HL-60 (cell line): ENCODE results near the gene MRAS.

Experiments
- DNase-seq, 2 experiments: peaks; one replicate each; pipeline ENCODE4 v3.0.0-alpha.2; 2010 to 2020; ENCODE audit warnings: low read depth in 1 of 2, low spot score in 1 of 2
- H3K27ac ChIP-seq: fragments of 250-450 bp; sonication (Bioruptor Pico); replicated peaks from 2 replicates; pipeline ENCODE4 v1.5.1; 2020; ENCODE audit warnings: mild to moderate bottlenecking, moderate library complexity
- H3K27me3 ChIP-seq: fragments of 250-450 bp; sonication (Bioruptor Pico); 2 replicates; pipeline ENCODE4 v1.5.1; 2021; ENCODE audit warnings: mild to moderate bottlenecking, moderate library complexity; ENCODE audit not compliant: insufficient read depth, poor library complexity, severe bottlenecking
- H3K4me3 ChIP-seq: replicated peaks from 2 replicates; pipeline ENCODE4 v1.5.1; 2011; ENCODE audit warnings: mild to moderate bottlenecking, control low read depth, low read length; ENCODE audit not compliant: insufficient read depth
- GABPA ChIP-seq: IDR thresholded peaks from 2 replicates; pipeline ENCODE4 v1.6.1; 2012; ENCODE audit warnings: low read depth
- POLR2AphosphoS5 ChIP-seq: IDR thresholded peaks from 2 replicates; pipeline ENCODE4 v1.6.1; 2012; ENCODE audit warnings: low read depth
- SPI1 ChIP-seq: IDR thresholded peaks from 2 replicates; pipeline ENCODE4 v1.6.1; 2012; ENCODE audit warnings: low read depth, mild to moderate bottlenecking, borderline replicate concordance
- TF ChIP-seq, protein P1 (sequence below): IDR thresholded peaks from one replicate; pipeline ENCODE4 v1.5.1; 2011; ENCODE audit warnings: low read length, control low read depth, inconsistent platforms; ENCODE audit not compliant: insufficient read depth
- TF ChIP-seq, protein P2 (sequence below): IDR thresholded peaks from 2 replicates; pipeline ENCODE4 v1.6.1; 2012; ENCODE audit warnings: low read depth; ENCODE audit not compliant: insufficient replicate concordance

MRAS gene

DNA sequence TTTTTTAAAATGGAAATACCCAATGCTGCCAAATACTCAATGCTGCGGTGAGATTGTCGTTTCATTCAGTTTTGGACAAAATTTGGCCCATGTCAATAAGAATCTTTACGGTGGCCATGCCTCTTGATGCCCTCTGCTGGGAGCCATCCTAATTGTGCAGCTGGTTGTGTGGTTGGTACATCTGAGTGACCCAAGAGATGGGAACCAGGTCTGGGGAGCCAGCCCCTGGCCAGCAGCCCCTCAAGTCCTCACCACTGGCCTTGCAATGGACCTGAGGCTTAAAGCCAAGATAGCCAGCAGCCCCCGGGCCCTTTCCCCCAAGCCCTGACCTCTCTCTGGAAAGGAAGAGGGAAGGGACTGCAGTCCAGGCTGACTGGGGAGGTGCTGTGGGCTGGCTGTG, 49.6 kb downstream of the MRAS start:
- TF ChIP-seq POLR2AphosphoS5: no peak
- no peak for TF ChIP-seq GABPA
- no peak for TF ChIP-seq SPI1
- TF ChIP-seq, protein P1, sequence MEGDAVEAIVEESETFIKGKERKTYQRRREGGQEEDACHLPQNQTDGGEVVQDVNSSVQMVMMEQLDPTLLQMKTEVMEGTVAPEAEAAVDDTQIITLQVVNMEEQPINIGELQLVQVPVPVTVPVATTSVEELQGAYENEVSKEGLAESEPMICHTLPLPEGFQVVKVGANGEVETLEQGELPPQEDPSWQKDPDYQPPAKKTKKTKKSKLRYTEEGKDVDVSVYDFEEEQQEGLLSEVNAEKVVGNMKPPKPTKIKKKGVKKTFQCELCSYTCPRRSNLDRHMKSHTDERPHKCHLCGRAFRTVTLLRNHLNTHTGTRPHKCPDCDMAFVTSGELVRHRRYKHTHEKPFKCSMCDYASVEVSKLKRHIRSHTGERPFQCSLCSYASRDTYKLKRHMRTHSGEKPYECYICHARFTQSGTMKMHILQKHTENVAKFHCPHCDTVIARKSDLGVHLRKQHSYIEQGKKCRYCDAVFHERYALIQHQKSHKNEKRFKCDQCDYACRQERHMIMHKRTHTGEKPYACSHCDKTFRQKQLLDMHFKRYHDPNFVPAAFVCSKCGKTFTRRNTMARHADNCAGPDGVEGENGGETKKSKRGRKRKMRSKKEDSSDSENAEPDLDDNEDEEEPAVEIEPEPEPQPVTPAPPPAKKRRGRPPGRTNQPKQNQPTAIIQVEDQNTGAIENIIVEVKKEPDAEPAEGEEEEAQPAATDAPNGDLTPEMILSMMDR: no peak
- TF ChIP-seq, protein P2, sequence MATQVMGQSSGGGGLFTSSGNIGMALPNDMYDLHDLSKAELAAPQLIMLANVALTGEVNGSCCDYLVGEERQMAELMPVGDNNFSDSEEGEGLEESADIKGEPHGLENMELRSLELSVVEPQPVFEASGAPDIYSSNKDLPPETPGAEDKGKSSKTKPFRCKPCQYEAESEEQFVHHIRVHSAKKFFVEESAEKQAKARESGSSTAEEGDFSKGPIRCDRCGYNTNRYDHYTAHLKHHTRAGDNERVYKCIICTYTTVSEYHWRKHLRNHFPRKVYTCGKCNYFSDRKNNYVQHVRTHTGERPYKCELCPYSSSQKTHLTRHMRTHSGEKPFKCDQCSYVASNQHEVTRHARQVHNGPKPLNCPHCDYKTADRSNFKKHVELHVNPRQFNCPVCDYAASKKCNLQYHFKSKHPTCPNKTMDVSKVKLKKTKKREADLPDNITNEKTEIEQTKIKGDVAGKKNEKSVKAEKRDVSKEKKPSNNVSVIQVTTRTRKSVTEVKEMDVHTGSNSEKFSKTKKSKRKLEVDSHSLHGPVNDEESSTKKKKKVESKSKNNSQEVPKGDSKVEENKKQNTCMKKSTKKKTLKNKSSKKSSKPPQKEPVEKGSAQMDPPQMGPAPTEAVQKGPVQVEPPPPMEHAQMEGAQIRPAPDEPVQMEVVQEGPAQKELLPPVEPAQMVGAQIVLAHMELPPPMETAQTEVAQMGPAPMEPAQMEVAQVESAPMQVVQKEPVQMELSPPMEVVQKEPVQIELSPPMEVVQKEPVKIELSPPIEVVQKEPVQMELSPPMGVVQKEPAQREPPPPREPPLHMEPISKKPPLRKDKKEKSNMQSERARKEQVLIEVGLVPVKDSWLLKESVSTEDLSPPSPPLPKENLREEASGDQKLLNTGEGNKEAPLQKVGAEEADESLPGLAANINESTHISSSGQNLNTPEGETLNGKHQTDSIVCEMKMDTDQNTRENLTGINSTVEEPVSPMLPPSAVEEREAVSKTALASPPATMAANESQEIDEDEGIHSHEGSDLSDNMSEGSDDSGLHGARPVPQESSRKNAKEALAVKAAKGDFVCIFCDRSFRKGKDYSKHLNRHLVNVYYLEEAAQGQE: no peak
- Histone ChIP-seq H3K4me3 (no peak overlapping the region), H3K27me3 (no peaks in the 10 kb centered on the region), H3K27ac (no peak overlapping the region)
- DNase-seq: no peak

DNA sequence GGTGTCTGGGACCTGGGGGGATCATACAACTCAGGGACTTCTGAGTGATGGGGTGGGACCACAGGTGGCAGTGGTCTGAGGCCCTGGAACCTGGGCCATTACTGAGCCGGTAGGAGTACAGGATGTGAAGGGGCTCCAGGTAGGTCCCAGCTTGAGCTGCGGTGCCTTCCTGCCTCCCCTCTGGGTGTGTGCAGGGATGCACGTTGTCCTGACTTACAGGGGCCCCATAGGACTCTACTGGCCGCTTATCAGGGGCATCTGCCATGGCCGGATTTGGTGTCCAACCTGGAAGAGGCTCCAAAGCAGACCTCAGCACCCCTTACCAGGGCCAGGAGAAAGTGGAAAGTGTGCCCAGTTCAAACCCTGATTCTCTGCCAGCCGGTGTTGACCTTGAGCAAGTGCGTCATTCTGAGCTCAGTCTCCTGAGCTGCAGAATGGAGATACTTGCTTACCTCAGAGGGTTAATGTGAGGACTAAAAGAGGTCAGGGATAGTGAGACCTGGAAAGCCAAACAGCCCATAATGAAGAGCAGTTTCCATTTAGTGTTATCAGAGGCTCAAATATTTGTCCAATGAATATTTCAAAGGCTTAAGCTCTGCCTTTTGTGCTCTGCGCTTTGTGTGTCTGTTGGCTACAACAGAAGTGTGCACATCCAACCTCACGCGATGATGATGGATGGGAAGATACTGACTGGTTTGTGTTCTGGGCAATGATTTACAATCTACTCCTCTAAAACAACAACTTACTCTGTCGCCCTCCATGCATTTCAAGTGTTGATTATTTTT, 50.6 kb downstream of the MRAS start:
- DNase-seq: no peak
- TF ChIP-seq, protein P1: no peak
- no peak for TF ChIP-seq POLR2AphosphoS5
- no peak for TF ChIP-seq GABPA
- no peak for TF ChIP-seq SPI1
- TF ChIP-seq, protein P2: no peak
- Histone ChIP-seq H3K4me3 (no peak overlapping the region), H3K27me3 (no peaks in the 10 kb centered on the region), H3K27ac (no peak overlapping the region)

DNA sequence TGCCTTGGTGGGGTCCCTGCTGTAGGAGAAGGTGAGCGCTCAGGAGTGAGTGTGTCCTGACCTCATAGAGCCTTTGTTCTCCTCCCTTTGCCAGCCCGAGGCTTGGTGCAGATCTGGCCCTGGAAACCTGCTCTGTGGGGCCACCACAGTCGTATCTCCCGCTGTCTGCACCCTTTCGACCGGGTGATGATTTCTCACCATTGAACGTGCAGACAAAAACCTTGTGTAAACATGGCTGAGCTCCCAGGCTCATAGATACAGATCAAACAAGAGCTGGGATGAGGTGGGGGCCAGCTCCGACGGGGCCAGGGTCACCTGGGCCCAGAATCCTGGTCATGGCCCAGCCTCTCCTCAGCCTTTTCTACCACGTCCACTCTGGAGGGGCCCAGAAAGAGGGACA, 51.4 kb downstream of the MRAS start:
- TF ChIP-seq GABPA (no peak), POLR2AphosphoS5 (no peak), SPI1 (no peak)
- TF ChIP-seq, protein P1: no peak
- TF ChIP-seq, protein P2: no peak
- Histone ChIP-seq H3K4me3 (no peak overlapping the region), H3K27me3 (no peaks in the 10 kb centered on the region), H3K27ac (no peak overlapping the region)
- no peak for DNase-seq
